WERI-Rb-1 (cell line): ENCODE data around the gene ZNF491.
"Not testable (repeated sequence)": the region's sequence is repeated elsewhere in the genome, so short reads cannot be mapped to it uniquely, and the experiment has no call there.

ENCODE experiments used
- DNase-seq: peaks from one replicate; pipeline ENCODE4 v3.0.0-alpha.2; 2020
- H3K27ac ChIP-seq: fragments of 250-450 bp; sonication (Bioruptor Pico); 2 replicates; pipeline ENCODE4 v1.5.1; 2020; ENCODE audit warnings: mild to moderate bottlenecking, moderate library complexity
- H3K27me3 ChIP-seq: fragments of 250-450 bp; sonication (Bioruptor Pico); 2 replicates; pipeline ENCODE4 v1.5.1; 2021; ENCODE audit warnings: mild to moderate bottlenecking, low read depth, moderate library complexity; ENCODE audit not compliant: insufficient read depth, severe bottlenecking
- H3K36me3 ChIP-seq: fragments of 250-450 bp; sonication (Bioruptor Pico); 2 replicates; pipeline ENCODE4 v1.5.1; 2020; ENCODE audit warnings: mild to moderate bottlenecking, moderate library complexity
- H3K4me3 ChIP-seq: 2 replicates; pipeline ENCODE4 v1.5.1; 2011; ENCODE audit warnings: low read depth, mild to moderate bottlenecking, control low read depth, low read length
- H3K9me3 ChIP-seq: fragments of 250-450 bp; sonication (Bioruptor Pico); 2 replicates; pipeline ENCODE4 v1.5.1; 2021; ENCODE audit warnings: mild to moderate bottlenecking, moderate library complexity; ENCODE audit not compliant: severe bottlenecking
- TF ChIP-seq, protein P1 (sequence below): IDR thresholded peaks from 2 replicates; pipeline ENCODE4 v1.5.1; 2011; ENCODE audit warnings: low read depth, mild to moderate bottlenecking, control low read depth, inconsistent platforms, low read length

The ZNF491 gene

DNA sequence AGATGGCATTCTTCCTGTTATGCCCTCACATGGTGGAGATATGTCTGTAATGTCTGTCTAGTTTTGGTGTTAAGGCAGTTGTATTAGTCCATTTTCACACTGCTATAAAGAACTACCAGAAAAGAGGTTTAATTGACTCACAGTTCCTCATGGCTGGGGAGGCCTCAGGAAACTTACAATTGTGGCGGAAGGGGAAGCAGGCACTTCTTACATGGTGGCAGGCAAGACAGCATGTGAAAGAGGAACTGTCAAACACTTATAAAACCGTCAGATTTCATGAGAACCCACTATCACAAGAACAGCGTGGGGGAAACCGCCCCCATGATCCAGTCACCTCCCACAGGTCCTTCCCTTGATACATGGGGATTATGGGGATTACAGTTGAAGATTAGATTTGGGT, 28.3 kb upstream of the ZNF491 start:
- H3K9me3 ChIP-seq = peaks cover 6% of the 10 kb centered on the region
- H3K36me3 ChIP-seq = peaks cover 4% of the 10 kb centered on the region
- H3K27me3 ChIP-seq = no peaks in the 10 kb centered on the region
- DNase-seq = no peak
- no peak overlapping the region for H3K4me3 ChIP-seq
- TF ChIP-seq, protein P1, sequence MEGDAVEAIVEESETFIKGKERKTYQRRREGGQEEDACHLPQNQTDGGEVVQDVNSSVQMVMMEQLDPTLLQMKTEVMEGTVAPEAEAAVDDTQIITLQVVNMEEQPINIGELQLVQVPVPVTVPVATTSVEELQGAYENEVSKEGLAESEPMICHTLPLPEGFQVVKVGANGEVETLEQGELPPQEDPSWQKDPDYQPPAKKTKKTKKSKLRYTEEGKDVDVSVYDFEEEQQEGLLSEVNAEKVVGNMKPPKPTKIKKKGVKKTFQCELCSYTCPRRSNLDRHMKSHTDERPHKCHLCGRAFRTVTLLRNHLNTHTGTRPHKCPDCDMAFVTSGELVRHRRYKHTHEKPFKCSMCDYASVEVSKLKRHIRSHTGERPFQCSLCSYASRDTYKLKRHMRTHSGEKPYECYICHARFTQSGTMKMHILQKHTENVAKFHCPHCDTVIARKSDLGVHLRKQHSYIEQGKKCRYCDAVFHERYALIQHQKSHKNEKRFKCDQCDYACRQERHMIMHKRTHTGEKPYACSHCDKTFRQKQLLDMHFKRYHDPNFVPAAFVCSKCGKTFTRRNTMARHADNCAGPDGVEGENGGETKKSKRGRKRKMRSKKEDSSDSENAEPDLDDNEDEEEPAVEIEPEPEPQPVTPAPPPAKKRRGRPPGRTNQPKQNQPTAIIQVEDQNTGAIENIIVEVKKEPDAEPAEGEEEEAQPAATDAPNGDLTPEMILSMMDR = no peak
- no peak overlapping the region for H3K27ac ChIP-seq

DNA sequence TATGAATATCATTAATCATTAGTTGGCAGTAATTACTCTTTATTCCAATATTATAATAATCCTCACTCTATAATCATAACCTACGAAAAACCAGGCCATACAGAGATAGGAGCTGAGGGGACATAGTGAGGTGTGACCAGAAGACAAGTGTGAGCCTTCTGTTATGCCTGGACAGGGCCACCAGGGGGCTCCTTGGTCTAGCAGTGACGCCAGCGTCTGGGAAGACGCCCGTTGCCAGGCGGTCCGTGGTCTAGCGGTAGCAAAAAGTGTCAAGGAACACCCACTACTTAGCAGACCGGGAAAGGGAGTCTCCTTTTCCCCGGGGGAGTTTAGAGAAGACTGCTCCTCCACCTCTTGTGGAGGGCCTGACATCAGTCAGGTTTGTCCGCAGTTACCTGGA, 26.8 kb upstream of the ZNF491 start:
- not testable (repeated sequence) for H3K27ac ChIP-seq, H3K36me3 ChIP-seq, H3K9me3 ChIP-seq, H3K27me3 ChIP-seq, H3K4me3 ChIP-seq
- TF ChIP-seq, protein P1 = peak; percentile 55
- DNase-seq = peak; percentile 42

GRCh38 chr19:11776669-11777068, 21.7 kb upstream of the ZNF491 start:
- peaks cover 45% of the 10 kb centered on the region for H3K36me3 ChIP-seq
- not testable (repeated sequence) for H3K4me3 ChIP-seq, H3K27me3 ChIP-seq, H3K27ac ChIP-seq, DNase-seq
- H3K9me3 ChIP-seq = peaks cover 15% of the 10 kb centered on the region

DNA sequence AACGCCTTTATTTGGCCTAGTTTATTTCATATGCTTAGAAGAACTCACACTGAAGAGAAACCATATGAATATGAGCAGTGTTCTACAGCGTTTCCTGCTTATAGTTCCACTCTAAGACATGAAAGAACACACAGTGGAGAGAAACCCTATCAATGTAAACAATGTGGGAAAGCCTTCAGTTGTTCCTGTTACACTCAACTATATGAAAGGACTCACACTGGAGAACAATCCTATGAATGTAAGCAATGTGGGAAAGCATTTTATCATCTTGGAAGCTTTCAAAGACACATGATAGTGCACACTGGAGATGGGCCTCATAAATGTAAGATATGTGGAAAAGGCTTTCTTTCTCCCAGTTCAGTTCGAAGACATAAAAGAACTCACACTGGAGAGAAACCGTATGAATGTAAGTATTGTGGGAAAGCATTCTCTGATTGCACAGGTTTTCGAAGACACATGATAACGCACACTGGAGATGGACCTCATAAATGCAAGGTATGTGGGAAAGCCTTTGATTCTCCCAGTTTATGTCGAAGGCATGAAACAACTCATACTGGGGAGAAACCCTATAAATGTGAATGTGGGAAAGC, 17.8 kb upstream of the ZNF491 start:
- TF ChIP-seq, protein P1 = no peak
- H3K9me3 ChIP-seq = peaks cover 25% of the 10 kb centered on the region
- no peak overlapping the region for H3K4me3 ChIP-seq
- no peak for DNase-seq
- peaks cover 66% of the 10 kb centered on the region for H3K36me3 ChIP-seq
- H3K27me3 ChIP-seq = no peaks in the 10 kb centered on the region
- H3K27ac ChIP-seq = no peak overlapping the region

DNA sequence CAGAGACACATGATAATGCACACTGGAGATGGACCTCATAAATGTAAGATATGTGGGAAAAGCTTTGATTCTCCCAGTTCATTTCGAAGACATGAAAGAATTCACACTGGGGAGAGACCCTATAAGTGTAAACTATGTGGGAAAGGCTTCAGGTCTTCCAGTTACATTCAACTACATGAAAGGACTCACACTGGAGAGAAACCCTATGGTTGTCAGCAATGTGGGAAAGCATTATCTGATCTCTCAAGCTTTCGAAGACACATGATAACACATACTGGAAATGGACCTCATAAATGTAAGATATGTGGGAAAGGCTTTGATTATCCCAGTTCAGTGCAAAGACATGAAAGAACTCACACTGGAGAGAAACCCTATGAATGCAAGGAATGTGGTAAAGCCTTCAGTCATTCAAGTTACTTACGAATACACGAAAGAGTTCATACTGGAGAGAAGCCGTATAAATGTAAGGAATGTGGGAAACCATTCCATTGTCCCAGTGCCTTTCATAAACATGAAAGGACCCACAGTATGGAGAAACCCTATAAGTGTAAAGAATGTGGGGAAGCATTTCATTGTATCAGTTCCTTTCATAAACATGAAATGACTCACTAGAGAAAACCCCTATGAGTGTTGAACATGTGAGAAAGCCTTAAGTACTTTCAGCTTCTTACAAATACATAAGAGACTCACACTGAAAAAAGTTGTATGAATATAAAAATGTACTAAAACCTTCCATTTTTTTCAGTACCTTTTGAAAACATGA, 16.8 kb upstream of the ZNF491 start:
- DNase-seq = no peak
- H3K27ac ChIP-seq = no peak overlapping the region
- no peak overlapping the region for H3K4me3 ChIP-seq
- peaks cover 66% of the 10 kb centered on the region for H3K36me3 ChIP-seq
- no peaks in the 10 kb centered on the region for H3K27me3 ChIP-seq
- H3K9me3 ChIP-seq = peaks cover 25% of the 10 kb centered on the region
- TF ChIP-seq, protein P1 = no peak

GRCh38 chr19:11783767-11784166, 14.6 kb upstream of the ZNF491 start:
- DNase-seq = no peak
- Histone ChIP-seq H3K36me3 (peaks cover 48% of the 10 kb centered on the region), H3K27ac (no peak overlapping the region), H3K4me3 (no peak overlapping the region), H3K9me3 (peaks cover 28% of the 10 kb centered on the region), H3K27me3 (no peaks in the 10 kb centered on the region)
- TF ChIP-seq, protein P1 = no peak
